Activated B cell treated with CpG ODN at 0.5 μM for 24 hours (primary cell): Measurements from ENCODE around the gene NANOGP8. TPM values are rescaled to one million over a fixed set of nuclear protein-coding genes. Genes with fewer than 3 reads are reported as not detected.

Experiments used
- ATAC-seq: fragments of 200-7000 bp; cut with Tn5 transposase; one replicate; pipeline ENCODE4 v1.10.0; 2021; ENCODE audit warnings: low read depth, mild to moderate bottlenecking, moderate library complexity
- CTCF ChIA-PET: fragments of 350-600 bp; sonication (Branson Sonifier 250); formaldehyde crosslinking; loops from one replicate; lab custom pipeline; 2021; ENCODE audit warnings: antibody characterized with exemption; lab: Charles Lee
- POLR2A ChIA-PET: fragments of 350-600 bp; sonication (Branson Sonifier 250); formaldehyde crosslinking; loops from one replicate; lab custom pipeline; 2021; ENCODE audit warnings: antibody characterized with exemption; lab: Charles Lee
- DNase-seq: peaks from one replicate; pipeline ENCODE4 v3.0.0; 2022
- H3K27ac Mint-ChIP-seq: one replicate; pipeline ENCODE4 v1.8.0; 2020; ENCODE audit warnings: mixed read lengths
- H3K27me3 Mint-ChIP-seq: one replicate; pipeline ENCODE4 v1.8.0; 2021; ENCODE audit warnings: mixed read lengths
- H3K36me3 Mint-ChIP-seq: one replicate; pipeline ENCODE4 v1.8.0; 2021; ENCODE audit warnings: low read depth, mixed read lengths
- H3K4me1 Mint-ChIP-seq: one replicate; pipeline ENCODE4 v1.8.0; 2021; ENCODE audit warnings: mixed read lengths
- H3K4me3 Mint-ChIP-seq: one replicate; pipeline ENCODE4 v1.8.0; 2020; ENCODE audit warnings: mild to moderate bottlenecking, mixed read lengths
- H3K9me3 Mint-ChIP-seq: one replicate; pipeline ENCODE4 v1.8.0; 2020; ENCODE audit warnings: mixed read lengths
- CTCF ChIP-seq: fragments of 200-600 bp; IDR thresholded peaks from one replicate; pipeline ENCODE4 v1.8.0; 2022; ENCODE audit warnings: antibody characterized with exemption, mild to moderate bottlenecking
- intact Hi-C: fragments of 100-400 bp; cut with micrococcal nuclease; formaldehyde crosslinking; loops from one replicate; pipeline ENCODE4 v1.15.1; 2024
- total RNA-seq: library from RNA; stranded (reverse); gene quantifications from 2 replicates; pipeline ENCODE4 v1.2.3, GENCODE V29; 2022

The NANOGP8 gene
- total RNA-seq, 1 donor from 2014 or later: 0.47 TPM

- H3K9me3 Mint-ChIP-seq: no peaks in the 10 kb centered on the region
- no peak for ATAC-seq
- H3K27ac Mint-ChIP-seq: no peak overlapping the region
- POLR2A ChIA-PET: no interaction called here
- no peak for TF ChIP-seq CTCF
- no peak overlapping the region for H3K4me3 Mint-ChIP-seq
- CTCF ChIA-PET: no interaction called here
- intact Hi-C loops: no loop called here
- peaks cover 6% of the 10 kb centered on the region for H3K27me3 Mint-ChIP-seq
- H3K36me3 Mint-ChIP-seq: no peaks in the 10 kb centered on the region
- H3K4me1 Mint-ChIP-seq: no peaks in the 10 kb centered on the region
- no peak for DNase-seq
Observed at GRCh38 chr15:35126236-35126635, 41.1 kb upstream of the NANOGP8 start.

GRCh38 chr15:35123743-35124142, 38.6 kb upstream of the NANOGP8 start:
- no peak overlapping the region for H3K4me3 Mint-ChIP-seq
- H3K27me3 Mint-ChIP-seq: peaks cover 6% of the 10 kb centered on the region
- intact Hi-C loops: no loop called here
- no peaks in the 10 kb centered on the region for H3K9me3 Mint-ChIP-seq
- POLR2A ChIA-PET: no interaction called here
- no peak overlapping the region for H3K27ac Mint-ChIP-seq
- no peaks in the 10 kb centered on the region for H3K4me1 Mint-ChIP-seq
- ATAC-seq (no peak), DNase-seq (no peak)
- no peak for TF ChIP-seq CTCF
- no peaks in the 10 kb centered on the region for H3K36me3 Mint-ChIP-seq
- CTCF ChIA-PET: no interaction called here

- ChIA-PET CTCF (no interaction called here), POLR2A (no interaction called here)
- ATAC-seq: no peak
- H3K36me3 Mint-ChIP-seq: no peaks in the 10 kb centered on the region
- H3K4me1 Mint-ChIP-seq: no peaks in the 10 kb centered on the region
- no peak overlapping the region for H3K4me3 Mint-ChIP-seq
- H3K9me3 Mint-ChIP-seq: no peaks in the 10 kb centered on the region
- no peak for TF ChIP-seq CTCF
- intact Hi-C loops: no loop called here
- H3K27ac Mint-ChIP-seq: no peak overlapping the region
- peaks cover 6% of the 10 kb centered on the region for H3K27me3 Mint-ChIP-seq
- DNase-seq: no peak
Observed at GRCh38 chr15:35121611-35122359, 36.7 kb upstream of the NANOGP8 start.

GRCh38 chr15:35120173-35120572, 35.1 kb upstream of the NANOGP8 start:
- Mint-ChIP-seq H3K4me3 (no peak overlapping the region), H3K9me3 (no peaks in the 10 kb centered on the region), H3K36me3 (no peaks in the 10 kb centered on the region), H3K4me1 (no peaks in the 10 kb centered on the region), H3K27ac (no peak overlapping the region), H3K27me3 (peaks cover 3% of the 10 kb centered on the region)
- POLR2A ChIA-PET: no interaction called here
- intact Hi-C loops: no loop called here
- DNase-seq (no peak), ATAC-seq (no peak)
- no peak for TF ChIP-seq CTCF
- CTCF ChIA-PET: no interaction called here

- Mint-ChIP-seq H3K4me3 (no peak overlapping the region), H3K27me3 (peaks cover 3% of the 10 kb centered on the region), H3K9me3 (no peaks in the 10 kb centered on the region), H3K36me3 (no peaks in the 10 kb centered on the region), H3K27ac (no peak overlapping the region), H3K4me1 (no peaks in the 10 kb centered on the region)
- TF ChIP-seq CTCF: no peak
- DNase-seq (no peak), ATAC-seq (no peak)
- ChIA-PET CTCF (no interaction called here), POLR2A (no interaction called here)
- intact Hi-C loops: no loop called here
Observed at GRCh38 chr15:35118960-35119359, 33.9 kb upstream of the NANOGP8 start.
